Lower leg skin (tissue), 4 donors: ENCODE results near the gene ZBTB18. TPM values are rescaled to one million over a fixed set of nuclear protein-coding genes. Genes with fewer than 3 reads are reported as not detected.
"Not testable (repeated sequence)": the region's sequence is repeated elsewhere in the genome, so short reads cannot be mapped to it uniquely, and the experiment has no call there.

Source experiments
- DNase-seq, 2 donors: peaks; one replicate each; pipeline ENCODE4 v3.0.0-alpha.2; 2019; ENCODE audit warnings: low spot score in 2 of 2
- H3K4me3 ChIP-seq: fragments of 200-600 bp; sonication (generic); 2 replicates; pipeline ENCODE4 v1.5.1; 2017; ENCODE audit warnings: mild to moderate bottlenecking, low read depth; ENCODE audit not compliant: poor library complexity, severe bottlenecking
- POLR2A ChIP-seq, 2 donors: fragments of 450-650 bp; IDR thresholded peaks; one replicate each; pipeline ENCODE4 v1.6.1; 2016 to 2017; ENCODE audit warnings: antibody characterized with exemption in 2 of 2, mild to moderate bottlenecking in 1 of 2, moderate library complexity in 1 of 2
- WGBS, 2 donors: methylation state at CpG; one replicate each; pipeline ENCODE4 v1.1.5; 2018; 5-methylcytosine and 5-hydroxymethylcytosine counted together
- intact Hi-C: fragments of 100-400 bp; cut with DNase I; formaldehyde crosslinking; loops from one replicate; pipeline ENCODE4 v1.15.0; 2023; ENCODE audit warnings: low total_unique reads
- total RNA-seq, 4 donors: library from RNA; depleted of rRNA; stranded (reverse); fragments of >200 nt; gene quantifications; one replicate each; pipeline ENCODE4 v1.1.0, GENCODE V29; 2016
- TF ChIP-seq, protein P1 (sequence below), 3 donors: fragments of 450-650 bp; IDR thresholded peaks; one replicate each; pipeline ENCODE4 v1.5.1; 2016; ENCODE audit warnings: antibody characterized with exemption in 3 of 3, mild to moderate bottlenecking in 3 of 3, moderate library complexity in 2 of 3

Gene ZBTB18
- total RNA-seq, 4 donors from 2014 or later: 10.6 to 14.3 (median 11.7) TPM

DNA sequence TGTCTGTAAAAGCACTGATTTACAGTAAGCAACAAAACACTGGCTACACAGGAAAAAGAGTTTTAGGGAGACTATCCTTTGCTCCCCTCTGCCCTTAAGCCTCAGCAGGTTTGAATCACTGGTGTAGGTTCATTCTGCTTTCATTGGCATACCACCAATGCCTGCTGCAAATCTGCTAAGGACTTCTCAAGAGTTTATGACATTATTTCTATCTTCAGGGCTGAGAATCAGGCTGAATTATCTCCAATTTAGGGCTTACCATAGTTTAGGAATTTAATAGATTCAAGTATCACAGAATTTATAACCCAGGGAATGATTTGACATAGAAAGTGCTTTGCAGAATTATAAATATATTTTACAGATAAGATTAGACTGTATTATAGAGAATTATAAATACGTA lies 6.7 kb upstream of the ZBTB18 start:
- intact Hi-C loops: no loop called here
- TF ChIP-seq POLR2A (IDR thresholded peaks at IDR 0.05): no peak
- TF ChIP-seq, protein P1, sequence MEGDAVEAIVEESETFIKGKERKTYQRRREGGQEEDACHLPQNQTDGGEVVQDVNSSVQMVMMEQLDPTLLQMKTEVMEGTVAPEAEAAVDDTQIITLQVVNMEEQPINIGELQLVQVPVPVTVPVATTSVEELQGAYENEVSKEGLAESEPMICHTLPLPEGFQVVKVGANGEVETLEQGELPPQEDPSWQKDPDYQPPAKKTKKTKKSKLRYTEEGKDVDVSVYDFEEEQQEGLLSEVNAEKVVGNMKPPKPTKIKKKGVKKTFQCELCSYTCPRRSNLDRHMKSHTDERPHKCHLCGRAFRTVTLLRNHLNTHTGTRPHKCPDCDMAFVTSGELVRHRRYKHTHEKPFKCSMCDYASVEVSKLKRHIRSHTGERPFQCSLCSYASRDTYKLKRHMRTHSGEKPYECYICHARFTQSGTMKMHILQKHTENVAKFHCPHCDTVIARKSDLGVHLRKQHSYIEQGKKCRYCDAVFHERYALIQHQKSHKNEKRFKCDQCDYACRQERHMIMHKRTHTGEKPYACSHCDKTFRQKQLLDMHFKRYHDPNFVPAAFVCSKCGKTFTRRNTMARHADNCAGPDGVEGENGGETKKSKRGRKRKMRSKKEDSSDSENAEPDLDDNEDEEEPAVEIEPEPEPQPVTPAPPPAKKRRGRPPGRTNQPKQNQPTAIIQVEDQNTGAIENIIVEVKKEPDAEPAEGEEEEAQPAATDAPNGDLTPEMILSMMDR (IDR thresholded peaks at IDR 0.05): no peak
- no peak overlapping the region for H3K4me3 ChIP-seq
- DNase-seq: no peak
- WGBS, 2 donors: 0 to 50% methylated on average over 1 of the region's 1 CpG

DNA sequence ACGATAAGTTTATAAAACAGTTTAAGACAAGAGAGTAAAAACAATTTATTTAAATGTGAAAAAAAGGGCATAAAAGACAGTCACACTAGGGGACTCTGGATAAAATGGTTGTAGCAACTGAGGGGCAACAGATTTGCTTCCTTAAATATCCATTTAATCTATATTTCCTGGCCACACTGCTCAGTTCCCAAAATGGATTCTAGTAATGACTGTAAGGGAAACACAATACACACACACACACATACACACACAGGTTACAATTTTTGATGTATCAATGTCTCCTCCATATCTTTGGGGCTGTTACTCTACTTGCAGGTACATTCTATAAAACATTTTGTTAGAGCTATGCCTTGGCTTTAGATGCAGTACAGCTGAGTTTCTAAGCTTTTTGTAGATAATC lies 4.8 kb upstream of the ZBTB18 start:
- H3K4me3 ChIP-seq, DNase-seq, intact Hi-C loops: not testable (repeated sequence)
- WGBS, 2 donors: 93 to 94% methylated on average over 1 of the region's 1 CpG

DNA sequence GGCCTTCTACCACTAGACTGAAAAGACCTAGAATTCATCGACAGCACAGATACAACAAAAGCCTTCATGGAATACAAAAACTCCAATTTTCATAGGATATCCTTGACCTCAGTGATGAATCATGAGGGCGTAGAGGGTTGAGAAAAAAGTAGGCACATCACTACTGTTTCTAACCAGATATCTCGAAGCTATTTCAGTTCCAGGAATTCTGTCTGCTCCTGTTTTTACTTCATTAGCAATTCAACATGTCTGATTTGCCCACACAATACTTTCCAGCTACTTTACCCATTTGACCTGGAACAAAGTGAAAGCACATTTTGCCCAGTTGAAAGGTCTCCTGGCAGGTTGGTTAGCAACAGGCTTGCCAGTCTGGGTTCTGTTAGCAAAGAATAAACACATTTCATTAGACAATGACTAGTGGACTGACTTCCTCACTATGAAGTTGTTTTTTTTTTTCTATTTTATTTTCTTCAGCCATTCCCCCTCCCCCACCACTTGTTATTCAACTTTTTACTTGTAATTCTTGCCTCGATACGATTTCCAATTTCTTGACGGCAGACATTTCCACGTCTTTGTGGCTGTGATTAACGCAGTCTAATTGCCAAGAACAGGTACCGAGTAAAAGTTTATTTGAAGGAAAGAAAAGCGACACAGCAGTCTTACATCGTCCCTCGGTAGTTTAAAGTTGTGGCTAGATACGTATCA lies 4.0 kb upstream of the ZBTB18 start:
- intact Hi-C loops: no loop called here
- H3K4me3 ChIP-seq: peak overlapping the region; percentile 74
- no peak for TF ChIP-seq POLR2A (IDR thresholded peaks at IDR 0.05)
- TF ChIP-seq, protein P1 (IDR thresholded peaks at IDR 0.05): no peak
- 7 to 11% methylated on average over 13 of the region's 13 CpGs for WGBS, 2 donors
- DNase-seq: no peak

DNA sequence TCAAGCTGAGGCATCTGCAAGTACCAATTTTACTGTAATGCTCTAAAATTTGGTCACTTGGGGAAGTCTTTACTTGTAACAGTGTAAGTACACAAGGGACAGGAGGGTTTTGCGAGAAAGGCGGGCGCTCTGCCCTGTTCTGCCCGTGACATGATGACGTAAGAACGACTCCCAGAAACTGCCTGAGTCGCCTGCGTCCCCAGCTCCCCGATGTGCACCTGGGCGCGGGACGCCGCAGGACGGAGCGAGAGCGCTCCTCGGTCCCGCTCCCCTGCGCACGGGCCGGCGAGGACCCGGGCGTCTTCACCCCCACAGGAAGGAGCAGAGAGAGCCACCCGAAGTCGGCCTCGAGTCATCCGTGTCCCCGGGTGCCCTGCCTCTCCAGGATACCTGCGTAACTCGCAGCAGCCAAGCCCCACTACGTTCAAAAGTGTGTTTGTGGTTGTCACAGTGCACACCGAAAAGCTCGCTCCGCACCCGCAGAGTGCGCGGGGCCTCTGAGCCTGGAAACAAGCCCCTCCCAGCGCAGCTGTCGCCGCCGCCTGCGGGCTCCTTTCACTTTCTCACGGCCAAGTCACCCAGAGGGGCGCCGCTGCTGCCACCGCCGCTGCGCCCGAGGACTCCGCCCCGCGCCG lies 3.3 kb upstream of the ZBTB18 start:
- peak; percentile 75 to 95 for DNase-seq
- peak in 1 of 2 donors; percentile 86 for TF ChIP-seq POLR2A (IDR thresholded peaks at IDR 0.05)
- TF ChIP-seq, protein P1 (IDR thresholded peaks at IDR 0.05): no peak
- intact Hi-C loops: no loop called here
- H3K4me3 ChIP-seq: peak overlapping the region; percentile 74
- WGBS, 2 donors: 0 to 1% methylated on average over 19 to 54 of the region's 54 CpGs

DNA sequence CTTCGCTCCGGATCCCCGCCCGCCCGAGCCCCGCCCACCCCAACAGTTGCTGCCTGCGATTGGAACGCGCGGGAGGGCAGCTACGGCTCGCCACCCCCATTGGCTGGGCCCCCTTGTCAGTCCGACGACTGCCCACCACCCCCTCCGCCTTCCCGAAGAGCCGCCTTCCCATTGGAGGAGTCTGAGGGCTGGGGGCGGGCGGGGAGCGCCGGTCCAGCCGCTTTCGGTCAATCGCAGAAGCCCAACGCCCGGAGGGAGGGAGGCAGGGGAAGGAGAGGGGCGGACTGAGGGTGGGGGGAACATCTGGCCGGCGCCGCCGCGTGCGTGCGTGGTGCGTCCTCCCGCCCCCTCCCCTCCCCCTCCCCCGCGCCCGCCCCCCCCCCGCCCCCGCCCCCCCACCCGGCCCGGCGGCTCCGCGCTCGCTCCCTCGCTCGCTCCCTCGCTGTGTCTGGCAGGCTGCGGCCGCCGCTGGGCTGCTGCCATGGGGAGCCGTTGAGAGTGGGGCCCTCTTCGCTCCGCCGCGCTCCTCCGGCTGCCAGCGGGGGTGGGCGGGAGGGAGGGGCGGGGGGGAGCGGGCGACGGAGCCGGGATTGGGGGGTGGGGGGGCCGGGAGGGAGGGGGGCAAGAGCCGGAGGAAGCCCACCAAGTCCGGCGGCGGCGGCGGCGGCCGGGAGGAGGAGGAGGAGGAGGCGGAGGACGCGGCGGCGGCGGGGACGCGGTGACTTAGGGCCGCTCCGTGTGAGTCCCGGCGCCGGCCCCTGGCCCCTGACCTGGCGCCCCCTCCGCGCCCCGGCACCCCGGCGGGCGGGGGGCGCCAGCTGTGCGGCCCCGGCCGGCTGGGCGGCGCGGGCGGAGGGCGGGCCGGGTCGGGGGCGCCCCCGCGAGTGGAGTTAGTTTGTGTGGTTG lies 2.6 kb upstream of the ZBTB18 start:
- no peak for TF ChIP-seq POLR2A (IDR thresholded peaks at IDR 0.05)
- TF ChIP-seq, protein P1 (IDR thresholded peaks at IDR 0.05): no peak
- intact Hi-C loops: no loop called here
- DNase-seq: peak; percentile 98 to 100
- H3K4me3 ChIP-seq: no peak overlapping the region
- 2% methylated on average over 10 to 45 of the region's 109 CpGs for WGBS, 2 donors
